LHCN-M2 (cell line): ENCODE data around the gene CDH12. TPM values are rescaled to one million over a fixed set of nuclear protein-coding genes. Genes with fewer than 3 reads are reported as not detected.

ENCODE experiments used
- DNase-seq: peaks from one replicate; pipeline ENCODE4 v3.0.0-alpha.2; 2012; ENCODE audit warnings: low read depth
- total RNA-seq: library from RNA; depleted of rRNA; stranded (reverse); fragments of >200 nt; gene quantifications from 2 replicates; pipeline ENCODE4 v1.2.3, GENCODE V29; 2014

Gene CDH12
- total RNA-seq, 1 experiment from 2014 or later, result not detected

DNA sequence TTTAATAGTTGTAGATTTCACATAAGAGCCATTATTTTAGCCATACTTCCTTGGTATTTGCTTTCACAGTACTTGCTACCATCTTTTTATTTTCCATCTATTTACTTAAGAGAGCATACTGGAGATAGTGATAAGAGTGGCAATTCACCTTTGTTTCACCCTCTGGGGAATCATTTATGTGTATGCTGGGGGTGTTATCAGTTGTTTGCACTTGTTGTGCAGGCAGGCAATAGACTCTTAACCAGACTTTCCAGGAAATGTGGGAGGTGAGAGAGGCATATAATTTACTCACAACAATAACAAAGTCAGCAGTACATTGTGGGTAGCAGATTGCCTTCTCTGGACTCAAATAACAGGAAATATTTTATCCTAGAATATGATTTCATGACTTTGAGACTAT, 1018.3 kb downstream of the CDH12 start:
- no peak for DNase-seq

DNA sequence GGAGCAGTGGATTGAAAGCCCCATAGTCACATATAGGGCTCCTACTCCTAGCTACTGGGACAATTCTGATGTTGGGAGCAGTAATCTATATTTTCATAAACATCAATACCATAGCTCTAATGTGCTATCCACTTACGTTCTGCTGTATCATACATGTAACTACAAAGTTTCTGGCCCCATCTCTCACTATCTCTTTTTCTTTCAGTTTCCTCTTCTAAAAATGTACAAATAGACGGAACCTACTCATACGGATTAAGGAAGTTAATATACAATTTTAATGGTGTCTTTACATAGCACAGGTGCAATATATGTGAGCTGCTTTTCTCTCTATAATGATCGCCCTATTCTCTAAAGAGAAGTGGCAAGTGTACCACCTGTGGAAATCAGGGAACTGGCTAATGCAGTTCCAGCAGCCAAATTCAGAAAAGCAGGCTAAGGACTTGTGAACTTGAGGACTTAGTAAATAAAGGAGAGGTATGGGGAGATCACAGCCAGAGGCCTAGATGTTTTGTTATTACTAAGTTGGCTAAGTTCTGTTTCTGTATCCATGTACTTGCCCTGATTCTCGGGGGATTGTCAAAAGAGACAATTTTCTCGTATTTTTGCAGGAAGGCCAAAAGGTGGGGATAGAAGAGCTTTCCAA, 1021.9 kb downstream of the CDH12 start:
- DNase-seq, result no peak

DNA sequence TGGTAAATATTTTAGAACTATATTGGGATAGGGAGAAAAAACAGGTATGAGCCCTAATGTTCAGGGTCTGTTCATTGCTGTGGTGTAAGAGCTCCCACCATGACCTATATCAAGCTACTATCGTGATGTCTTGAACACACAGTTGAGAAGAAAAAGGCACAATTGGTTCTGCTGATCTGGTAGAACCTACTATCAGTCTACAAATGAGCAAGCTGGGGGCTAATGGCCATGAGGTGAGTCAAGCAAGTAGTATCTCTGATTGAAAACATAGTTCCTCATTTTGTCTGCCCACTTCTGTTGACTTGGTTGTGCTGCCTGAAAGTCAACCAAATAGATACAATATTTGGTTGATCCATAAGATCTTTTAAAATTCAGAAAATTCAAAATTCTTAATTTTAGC, 1026.3 kb downstream of the CDH12 start:
- no peak for DNase-seq

DNA sequence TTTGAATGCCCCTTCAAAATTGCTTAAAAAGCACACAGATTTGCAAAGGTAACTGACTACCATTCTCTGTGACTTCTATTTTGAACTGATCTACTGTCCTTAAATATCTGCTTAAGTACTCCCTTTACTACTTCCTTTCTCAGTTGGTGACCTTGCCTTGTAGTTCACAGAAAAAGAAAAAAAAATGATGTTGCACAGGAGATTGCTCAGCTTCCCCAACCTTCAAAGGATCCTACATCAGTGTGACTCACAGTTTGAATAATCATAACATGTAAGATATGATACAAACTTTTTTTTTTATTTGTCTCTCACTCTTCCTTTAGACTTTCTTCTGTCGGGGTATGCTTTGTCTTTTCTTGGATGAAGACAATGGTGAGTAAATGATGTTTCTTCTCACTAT, 1029.6 kb downstream of the CDH12 start:
- no peak for DNase-seq

DNA sequence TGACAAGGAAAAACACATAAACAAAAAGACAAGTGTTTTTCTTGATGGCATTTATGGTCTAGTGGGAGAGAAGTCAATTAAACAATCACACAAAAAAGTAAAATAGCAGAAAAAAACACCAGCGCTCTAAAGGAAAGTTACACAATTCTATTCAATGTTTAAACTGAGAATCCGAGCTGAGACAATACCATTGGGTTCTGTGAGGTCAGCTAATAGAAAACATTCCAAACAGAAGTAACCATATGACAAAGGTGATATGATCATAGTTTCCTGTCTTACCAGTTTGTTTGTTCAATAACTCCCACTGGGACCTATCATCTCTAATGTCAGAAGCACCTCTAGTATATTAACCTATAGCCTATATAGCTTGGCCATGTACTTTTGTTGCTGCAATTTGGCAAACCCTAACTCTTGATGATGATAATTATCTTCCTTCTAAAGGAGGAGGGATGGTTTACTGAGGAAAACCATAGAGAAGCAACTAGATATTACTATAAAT, 1030.0 kb downstream of the CDH12 start:
- no peak for DNase-seq

- DNase-seq, result no peak
These were observed 1032.6 kb downstream of the CDH12 start for GRCh38 chr5:21820527-21820926.

DNA sequence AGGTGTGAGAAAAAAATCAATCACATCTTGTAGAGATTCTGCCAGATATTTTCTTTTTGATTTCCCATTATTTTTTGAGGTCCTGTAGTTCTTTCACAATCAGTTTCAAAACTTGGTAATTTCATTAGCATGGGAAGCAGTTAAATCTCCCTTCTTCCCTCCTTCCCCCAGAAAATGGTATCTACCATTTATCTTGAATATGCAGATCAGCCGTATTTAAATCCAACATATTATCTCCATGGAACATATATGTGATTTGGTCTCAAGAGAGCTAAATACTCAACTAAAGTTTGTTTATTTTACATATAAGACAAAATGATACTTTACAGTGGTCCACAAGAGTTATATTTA, 1034.8 kb downstream of the CDH12 start:
- DNase-seq, result no peak

GRCh38 chr5:21817668-21818369, 1035.3 kb downstream of the CDH12 start:
- DNase-seq, result no peak

GRCh38 chr5:21810737-21811316, 1042.3 kb downstream of the CDH12 start:
- DNase-seq, result no peak

DNA sequence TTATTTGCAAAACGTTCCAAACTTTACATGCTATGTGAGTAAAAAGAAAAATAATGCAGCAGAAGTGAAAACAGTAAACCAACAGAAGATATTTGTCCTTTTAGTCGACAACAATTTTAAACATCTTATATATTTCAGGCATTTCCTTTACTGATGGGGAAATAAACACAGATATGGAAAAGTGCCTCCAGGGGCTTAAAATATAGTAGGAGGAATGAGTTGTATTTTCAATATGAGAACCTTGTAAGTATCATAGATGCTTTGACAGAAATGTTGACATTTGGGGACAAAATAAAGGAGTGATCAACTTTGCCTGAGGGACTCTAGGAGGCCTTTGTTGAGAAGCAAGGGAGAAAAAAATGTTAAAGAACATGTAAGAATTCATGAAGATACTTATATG, 1043.5 kb downstream of the CDH12 start:
- DNase-seq, result no peak

- DNase-seq, result no peak
These were observed 1045.2 kb downstream of the CDH12 start for GRCh38 chr5:21807953-21808352.

DNA sequence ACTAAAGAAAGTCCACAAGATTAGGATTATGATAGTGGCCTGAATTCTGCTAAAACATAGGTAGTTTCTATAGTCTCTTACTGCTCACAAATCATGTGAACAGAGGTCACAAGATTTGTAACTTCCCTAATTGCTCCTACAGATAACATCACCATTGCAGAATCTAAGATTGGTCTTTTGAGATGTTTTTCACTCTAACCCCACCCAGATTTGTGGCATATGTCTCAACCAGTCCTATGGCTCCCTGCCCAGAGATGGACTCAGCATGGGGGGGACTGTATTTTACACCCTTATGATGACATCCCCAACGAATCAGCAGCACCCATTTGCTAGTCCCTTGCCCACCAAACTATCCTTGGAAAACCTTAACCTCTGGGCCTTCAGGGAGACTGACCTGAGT, 1046.2 kb downstream of the CDH12 start:
- DNase-seq, result peak; percentile 2

DNA sequence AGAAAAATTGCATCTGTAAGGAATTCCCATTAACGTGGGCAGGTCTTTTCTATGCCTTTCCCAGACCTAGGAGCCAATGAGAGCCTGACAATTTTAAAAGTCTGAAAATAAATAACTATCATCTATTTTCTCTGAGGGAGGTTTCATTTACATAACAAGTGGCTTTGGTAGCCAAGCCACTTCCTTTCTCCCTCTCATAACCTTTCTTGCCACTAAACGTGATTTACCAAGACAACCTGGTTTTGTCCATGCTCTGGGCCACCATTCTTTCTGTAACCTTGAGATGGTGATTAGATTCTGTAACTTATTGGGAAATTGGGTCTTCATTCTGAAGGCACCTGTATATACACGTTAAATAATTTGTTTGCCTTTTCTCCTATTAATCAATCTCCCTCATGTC, 1046.9 kb downstream of the CDH12 start:
- DNase-seq, result no peak

DNA sequence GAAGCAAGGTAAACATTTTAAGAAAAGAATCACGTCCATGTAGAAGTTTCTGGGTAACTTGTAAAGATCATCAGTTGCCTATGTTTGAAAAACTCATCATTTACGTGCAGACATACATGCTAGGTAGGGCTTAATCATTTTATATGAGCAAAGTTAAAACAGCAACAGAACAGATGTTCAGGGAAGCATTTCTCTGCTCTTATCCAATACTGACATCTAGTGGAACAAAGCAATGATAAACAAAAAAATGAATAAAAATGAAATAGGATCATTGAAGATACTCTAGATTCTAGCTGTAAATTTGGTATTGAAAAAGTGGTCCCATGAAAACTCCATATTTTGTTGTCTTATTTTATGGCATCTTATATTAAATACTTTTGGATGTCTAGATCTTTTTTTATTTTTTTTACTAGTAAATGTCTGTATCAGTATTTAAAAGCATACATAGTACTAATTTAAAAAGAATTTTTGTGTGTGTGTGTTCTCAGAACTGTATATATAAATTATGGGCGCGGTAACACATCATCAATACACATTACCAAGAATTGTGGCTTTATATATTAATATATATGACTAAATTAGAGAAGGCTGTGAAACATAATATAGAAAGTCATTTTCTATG, 1050.2 kb downstream of the CDH12 start:
- DNase-seq, result peak; percentile 2

GRCh38 chr5:21802100-21802499, 1051.0 kb downstream of the CDH12 start:
- no peak for DNase-seq

GRCh38 chr5:21792748-21793147, 1060.4 kb downstream of the CDH12 start:
- DNase-seq, result no peak

- DNase-seq, result no peak
These were observed 1061.8 kb downstream of the CDH12 start for GRCh38 chr5:21791304-21791703.

DNA sequence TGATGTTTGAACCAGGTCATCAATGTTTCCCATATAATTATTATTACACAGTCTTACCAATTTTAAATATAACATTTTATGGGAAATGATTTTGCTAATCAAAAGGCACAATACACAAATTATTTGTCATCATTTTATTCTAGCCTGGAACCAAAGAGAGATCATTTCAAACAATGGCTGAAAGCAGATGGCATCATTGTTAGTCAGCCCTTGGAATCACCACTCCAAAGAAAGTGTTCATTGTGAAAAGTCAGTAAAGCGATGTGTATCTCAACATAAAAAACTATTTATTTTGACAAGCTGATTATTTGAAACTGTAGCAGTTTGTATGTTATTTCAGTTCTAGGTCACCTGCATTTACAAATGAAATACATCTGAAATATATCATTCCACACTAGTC, 1068.7 kb downstream of the CDH12 start:
- DNase-seq, result no peak

DNA sequence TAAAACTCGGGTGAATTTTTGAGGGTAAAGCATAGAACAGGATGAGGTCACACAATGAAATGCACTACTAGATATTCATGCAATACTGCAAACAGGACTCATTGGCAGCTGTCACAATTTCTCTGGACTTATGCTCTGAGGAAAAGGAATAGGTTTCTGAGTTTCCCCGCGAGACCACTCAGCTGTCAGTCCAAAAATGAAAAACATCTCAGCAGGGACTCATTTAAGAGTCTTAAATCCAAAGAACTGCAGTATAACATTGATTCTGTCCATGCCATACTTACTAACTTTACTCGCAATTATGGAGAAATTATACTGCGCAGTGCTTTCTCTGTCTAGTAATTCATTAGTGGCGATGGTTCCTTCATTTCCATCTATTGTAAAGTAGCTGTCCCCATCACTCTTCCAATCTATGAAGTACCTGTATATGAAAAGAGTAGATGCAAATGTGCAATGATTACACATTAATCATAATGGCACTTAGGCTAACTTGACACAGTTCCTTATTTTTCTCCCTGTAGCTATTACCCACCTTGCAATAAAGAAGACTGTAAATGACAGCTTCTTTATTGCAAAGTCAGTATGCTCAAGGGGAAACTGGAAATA, 1070.0 kb downstream of the CDH12 start:
- DNase-seq, result no peak

- no peak for DNase-seq
These were observed 1076.7 kb downstream of the CDH12 start for GRCh38 chr5:21776466-21776865.

DNA sequence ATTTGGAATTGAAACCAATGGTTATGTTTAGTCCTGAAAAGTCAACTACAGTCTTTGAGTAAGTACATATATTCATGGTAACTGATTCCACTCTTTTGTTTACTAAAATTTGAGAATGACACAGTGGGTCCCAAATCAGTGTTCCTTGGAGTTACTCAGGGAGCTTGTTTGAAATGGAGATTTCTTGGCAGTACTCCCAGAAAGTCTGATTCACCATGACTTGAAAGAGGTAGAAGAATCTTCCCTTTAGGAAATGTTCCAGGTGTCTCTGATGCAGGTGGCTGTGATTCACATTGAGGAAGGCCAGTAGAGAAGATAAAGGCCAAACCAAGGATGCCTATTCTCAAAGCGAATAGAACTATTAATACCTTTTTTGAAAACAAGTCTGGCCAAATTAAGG, 1078.3 kb downstream of the CDH12 start:
- DNase-seq, result no peak

DNA sequence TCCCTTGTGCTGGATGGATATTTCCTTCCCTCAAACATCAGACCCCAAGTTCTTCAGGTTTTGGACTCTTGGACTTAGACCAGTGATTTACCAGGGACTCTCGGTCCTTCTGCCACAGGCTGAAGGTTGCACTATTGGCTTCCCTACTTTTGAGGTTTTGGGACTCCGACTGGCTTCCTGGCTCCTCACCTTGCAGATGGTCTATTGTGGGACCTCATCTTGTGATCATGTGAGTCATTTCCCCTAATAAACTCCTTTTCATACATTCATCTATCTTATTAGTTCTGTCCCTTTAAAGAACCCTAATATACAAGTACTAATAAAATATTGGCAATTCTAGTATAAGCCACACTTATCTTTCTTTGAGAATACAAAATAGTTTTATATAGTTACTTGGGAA, 1078.9 kb downstream of the CDH12 start:
- no peak for DNase-seq
